Amniotic stem cell (primary cell): ENCODE data around the gene UNK.

Source experiments
- DNase-seq: peaks from one replicate; lab custom pipeline; 2025; lab: John Stamatoyannopoulos, UW

UNK gene

GRCh38 chr17:75821552-75821951, 36.9 kb downstream of the UNK start:
- DNase-seq, result no peak

GRCh38 chr17:75822119-75822799, 37.7 kb downstream of the UNK start:
- no peak for DNase-seq

GRCh38 chr17:75822800-75823166, 38.2 kb downstream of the UNK start:
- DNase-seq, result no peak

- DNase-seq, result no peak
Observed at GRCh38 chr17:75823257-75824041, 38.8 kb downstream of the UNK start.

- no peak for DNase-seq
Observed at GRCh38 chr17:75824050-75824552, 39.5 kb downstream of the UNK start.

- no peak for DNase-seq
Observed at GRCh38 chr17:75824666-75825065, 40.1 kb downstream of the UNK start.

GRCh38 chr17:75825149-75825552, 40.5 kb downstream of the UNK start:
- DNase-seq, result no peak

- DNase-seq, result no peak
Observed at GRCh38 chr17:75825748-75826370, 41.3 kb downstream of the UNK start.

GRCh38 chr17:75826561-75827307, 42.1 kb downstream of the UNK start:
- DNase-seq, result no peak

- no peak for DNase-seq
Observed at GRCh38 chr17:75827308-75828075, 42.9 kb downstream of the UNK start.

GRCh38 chr17:75828076-75828400, 43.4 kb downstream of the UNK start:
- no peak for DNase-seq

- DNase-seq, result no peak
Observed at GRCh38 chr17:75828741-75829140, 44.1 kb downstream of the UNK start.

- DNase-seq, result no peak
Observed at GRCh38 chr17:75829747-75830146, 45.1 kb downstream of the UNK start.

GRCh38 chr17:75830164-75831031, 45.8 kb downstream of the UNK start:
- no peak for DNase-seq

- DNase-seq, result no peak
Observed at GRCh38 chr17:75831032-75831571, 46.5 kb downstream of the UNK start.

- DNase-seq, result no peak
Observed at GRCh38 chr17:75832164-75832651, 47.6 kb downstream of the UNK start.

- no peak for DNase-seq
Observed at GRCh38 chr17:75832652-75833400, 48.2 kb downstream of the UNK start.

GRCh38 chr17:75834279-75834920, 49.8 kb downstream of the UNK start:
- no peak for DNase-seq
